ENCODE measurements around the gene CAMTA1.

GRCh38 chr1:6859415-6860343 lies 74.4 kb downstream of the CAMTA1 start:
- TF ChIP-seq CTCF (IDR thresholded peaks at IDR 0.05; ENCODE audit: poor library complexity), result no peak
- TF ChIP-seq EZH2phosphoT487 (IDR thresholded peaks at IDR 0.05; ENCODE audit: low read depth, severe bottlenecking, unreplicated experiment), result no peak
- no peak for TF ChIP-seq EZH2 (IDR thresholded peaks at IDR 0.05; ENCODE audit: borderline replicate concordance)

Measured in hepatocyte (in vitro differentiated cells).